ENCODE results near the gene SPATA20. TPM values are rescaled to one million over a fixed set of nuclear protein-coding genes. Genes with fewer than 3 reads are reported as not detected.

SPATA20 gene
- total and polyA plus RNA-seq, 2 of the 4 experiments (the other 2 are of a cell fraction), result 17.0 to 35.0 TPM

- Histone ChIP-seq H3K4me2 (ENCODE audit: low read depth, low read length) (no peak overlapping the region), H3K79me1 (ENCODE audit: low read depth in 1 of 2, low read length in 2 of 2) (no peaks in the 10 kb centered on the region), H3K18ac (ENCODE audit: low read depth, low read length) (no peak overlapping the region), H4K5ac (ENCODE audit: low read depth, low read length) (no peak overlapping the region), H3K4ac (ENCODE audit: low read depth, low read length) (no peak overlapping the region), H4K8ac (ENCODE audit: low read depth in 2 of 2, low read length in 2 of 2) (no peak overlapping the region), H2BK20ac (ENCODE audit: low read depth, low read length) (no peak overlapping the region), H3K56ac (ENCODE audit: extremely low read depth, insufficient read depth, low read length) (no peak overlapping the region), H3K4me3 (ENCODE audit: insufficient read depth, low read depth, low read length) (no peak overlapping the region), H3K27me3 (ENCODE audit: control insufficient read depth, insufficient read depth, low read length) (peaks cover 57% of the 10 kb centered on the region), H3K9ac (ENCODE audit: low read depth, low read length) (no peak overlapping the region), H3K14ac (replicated peaks; ENCODE audit: low read depth, low read length) (no peak overlapping the region), H2AK5ac (ENCODE audit: low read depth, low read length) (no peak overlapping the region), H4K20me1 (ENCODE audit: insufficient read depth, low read length) (no peaks in the 10 kb centered on the region), H2BK15ac (ENCODE audit: low read depth, low read length) (no peak overlapping the region), H2AFZ (replicated peaks; ENCODE audit: low read length, poor library complexity) (no peak overlapping the region), H2BK5ac (ENCODE audit: low read depth, low read length, poor library complexity, severe bottlenecking) (no peak overlapping the region), H3K9me3 (ENCODE audit: control insufficient read depth, insufficient read depth, low read length) (no peaks in the 10 kb centered on the region), H3K27ac (ENCODE audit: insufficient read depth, low read length) (no peak overlapping the region), H2AK9ac (replicated peaks; ENCODE audit: low read depth, low read length, poor library complexity) (no peak overlapping the region), H3K4me1 (ENCODE audit: control insufficient read depth, insufficient read depth, low read length) (no peaks in the 10 kb centered on the region), H3K36me3 (ENCODE audit: control insufficient read depth, insufficient read depth, low read length) (no peaks in the 10 kb centered on the region), H4K91ac (ENCODE audit: insufficient read depth, low read depth, low read length) (no peak overlapping the region), H3K23ac (ENCODE audit: low read depth, low read length) (no peak overlapping the region), H2BK120ac (ENCODE audit: low read depth, low read length) (no peak overlapping the region), H3K9me1 (ENCODE audit: insufficient read depth, low read length) (no peaks in the 10 kb centered on the region)
- DNase-seq (no peak), ATAC-seq (ENCODE audit: low read depth) (no peak)
- ChIA-PET CTCF (no interaction called here), POLR2A (ENCODE audit: unreplicated experiment) (no interaction called here)
- in situ Hi-C loops (cut with MboI; ENCODE audit: low sequenced_read_pairs) (no loop called here), intact Hi-C loops (cut with micrococcal nuclease) (no loop called here), dilution Hi-C loops (cut with HindIII; ENCODE audit: low sequenced_read_pairs, unreplicated experiment) (no loop called here)
- BruUV-seq (replicated peaks), result no TSS peak
- TF ChIP-seq NFE2L2 (IDR thresholded peaks at IDR 0.05; ENCODE audit: low read depth, low read length), result no peak
- no peak for TF ChIP-seq MAZ (IDR thresholded peaks at IDR 0.05; ENCODE audit: borderline replicate concordance, low read depth, low read length)
- WGBS, 2 experiments (ENCODE audit: extremely low coverage in 2 of 2, insufficient read length in 1 of 2), result 60% methylated on average over 5 of the region's 8 CpGs; no CpG with 5 or more reads in 1 of the 2 experiments
Observed at GRCh38 chr17:50570032-50570431, 23.1 kb downstream of the SPATA20 start.
